NCI-H1105 (cell line): ENCODE results near the gene ARHGEF33.
A peak's percentile ranks its signal among the peaks of the same experiment; 100 is the strongest.
"Not testable (repeated sequence)": the region's sequence is repeated elsewhere in the genome, so short reads cannot be mapped to it uniquely, and the experiment has no call there.

Source experiments
- DNase-seq: peaks from one replicate; lab custom pipeline; 2025; lab: John Stamatoyannopoulos, UW

Gene ARHGEF33

DNA sequence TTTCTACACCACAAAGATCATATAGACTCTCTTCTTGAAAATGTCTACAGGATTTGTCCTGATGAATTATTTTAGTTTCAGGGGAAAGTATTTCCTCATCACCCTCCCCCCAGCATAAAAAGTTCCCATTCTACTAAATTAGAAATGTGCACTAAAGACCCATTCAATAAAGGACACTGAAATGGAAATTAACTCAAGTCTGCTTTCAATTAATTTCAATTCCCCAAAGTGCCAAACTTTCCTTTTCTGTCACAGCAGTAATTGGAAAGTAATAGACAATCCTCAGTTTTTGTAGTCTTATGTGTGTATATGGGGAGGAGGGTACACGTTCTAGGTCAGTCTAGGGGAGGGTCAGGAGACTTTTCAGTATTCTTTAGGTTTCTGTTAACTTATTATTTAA, 21.5 kb downstream of the ARHGEF33 start:
- DNase-seq, result no peak

DNA sequence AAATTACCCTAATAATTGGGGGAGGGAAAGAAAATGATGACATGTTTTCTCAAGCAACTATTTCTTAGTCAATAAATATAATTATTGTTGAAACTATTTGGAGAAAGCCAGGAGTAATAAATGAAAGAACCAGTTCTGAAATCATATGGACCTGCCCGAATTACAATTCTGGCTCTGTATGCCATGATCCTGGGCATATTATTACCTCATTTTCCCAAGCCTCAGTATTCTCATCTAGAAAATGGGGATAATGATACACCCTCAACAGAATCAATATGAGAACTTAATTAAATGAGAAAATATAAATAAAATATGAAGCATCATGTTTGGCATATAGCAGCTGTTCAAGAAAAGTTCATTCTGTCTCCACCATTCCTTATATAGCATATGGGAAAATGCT, 22.9 kb downstream of the ARHGEF33 start:
- DNase-seq, result no peak

DNA sequence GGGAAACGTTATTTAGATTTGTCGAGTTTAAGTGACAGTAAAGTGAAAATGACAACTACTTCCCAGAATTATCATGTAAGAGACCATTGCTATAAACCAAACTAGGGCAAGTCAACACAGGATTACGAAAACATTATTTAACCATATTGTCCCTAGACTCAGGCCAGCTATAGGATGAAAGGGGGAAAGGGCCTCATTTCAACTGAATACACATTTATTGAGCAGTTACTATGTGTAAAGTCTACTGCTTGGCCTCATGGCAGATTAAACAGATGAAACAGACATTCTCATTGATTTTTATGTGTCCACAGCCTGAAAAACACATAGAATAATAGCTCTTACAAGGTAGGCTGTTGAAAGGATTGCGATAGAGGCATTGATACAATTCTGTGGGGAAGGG, 32.7 kb downstream of the ARHGEF33 start:
- no peak for DNase-seq

DNA sequence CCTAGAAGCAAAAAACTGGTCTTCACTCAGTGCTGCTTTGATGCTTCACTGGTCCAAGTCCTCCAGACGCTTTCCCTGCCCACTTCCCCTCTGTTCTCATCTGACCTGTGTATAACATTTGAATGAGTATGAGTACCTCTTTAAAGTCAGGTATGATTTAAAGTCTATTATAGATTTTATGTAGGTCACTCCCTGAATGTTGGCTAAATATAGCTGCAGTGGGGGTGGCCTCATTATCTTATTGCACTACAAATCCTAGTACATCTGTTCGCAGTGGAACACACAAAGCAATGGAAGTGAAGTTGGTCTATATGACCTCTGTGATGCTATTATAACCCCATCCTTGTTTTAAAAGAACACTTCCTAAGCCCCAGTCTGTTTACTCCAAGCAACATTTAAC, 33.2 kb downstream of the ARHGEF33 start:
- no peak for DNase-seq

DNA sequence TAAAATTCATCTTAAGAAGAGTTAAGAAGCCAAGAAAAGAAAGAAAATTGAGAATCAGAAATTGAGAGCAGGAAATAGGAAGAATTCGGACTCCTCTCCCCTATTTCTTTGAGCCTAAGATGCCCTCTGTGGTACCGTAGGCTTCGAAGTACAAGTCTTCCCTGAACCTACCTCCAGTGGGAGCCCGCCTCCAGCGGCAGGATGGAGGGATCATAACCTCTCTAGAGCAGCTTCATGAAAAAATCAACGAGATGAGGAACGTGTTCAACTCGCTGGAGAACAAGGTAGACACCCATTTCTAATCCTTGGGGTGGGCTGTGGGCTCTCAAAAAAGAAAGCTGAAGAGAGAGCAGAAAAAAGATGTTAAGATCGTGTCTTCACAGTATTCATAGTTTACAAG, 36.3 kb downstream of the ARHGEF33 start:
- DNase-seq, result no peak

DNA sequence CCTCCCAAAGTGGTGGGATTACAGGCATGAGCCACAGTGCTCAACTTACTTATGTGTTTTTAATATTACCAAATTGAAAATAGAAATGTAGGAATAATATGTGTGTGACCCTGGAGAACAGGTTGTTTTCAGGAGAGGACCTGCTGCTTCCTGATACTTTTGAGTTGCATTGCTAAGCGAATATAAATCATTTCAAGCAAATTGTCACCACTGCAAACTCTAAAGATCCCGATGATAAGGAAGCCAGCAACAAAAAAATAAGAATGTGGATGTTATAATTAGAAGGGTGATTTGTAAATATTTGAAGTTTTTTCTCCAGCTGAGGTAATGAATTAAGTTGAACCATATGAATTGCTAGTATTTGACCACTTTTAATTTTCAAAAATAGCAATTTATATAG, 40.9 kb downstream of the ARHGEF33 start:
- DNase-seq, result no peak

DNA sequence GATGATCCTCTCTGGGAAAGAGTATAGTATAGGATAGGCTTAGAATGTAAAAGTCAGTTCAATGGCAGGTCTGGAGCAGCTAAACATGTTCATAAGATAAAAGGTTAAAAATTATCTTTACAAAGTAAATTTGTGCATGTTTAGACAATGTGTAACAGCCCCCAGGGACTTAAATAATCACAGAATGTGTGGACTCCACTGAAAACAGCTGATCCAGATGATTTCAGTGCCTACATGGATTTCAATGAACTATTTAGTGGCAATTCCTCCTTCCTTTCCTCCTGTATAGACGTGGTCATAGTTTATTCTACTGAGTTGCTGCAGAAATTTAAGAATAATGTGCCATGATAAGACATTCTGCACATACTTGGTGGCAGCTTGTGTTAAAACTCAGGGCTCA, 42.9 kb downstream of the ARHGEF33 start:
- DNase-seq, result no peak

DNA sequence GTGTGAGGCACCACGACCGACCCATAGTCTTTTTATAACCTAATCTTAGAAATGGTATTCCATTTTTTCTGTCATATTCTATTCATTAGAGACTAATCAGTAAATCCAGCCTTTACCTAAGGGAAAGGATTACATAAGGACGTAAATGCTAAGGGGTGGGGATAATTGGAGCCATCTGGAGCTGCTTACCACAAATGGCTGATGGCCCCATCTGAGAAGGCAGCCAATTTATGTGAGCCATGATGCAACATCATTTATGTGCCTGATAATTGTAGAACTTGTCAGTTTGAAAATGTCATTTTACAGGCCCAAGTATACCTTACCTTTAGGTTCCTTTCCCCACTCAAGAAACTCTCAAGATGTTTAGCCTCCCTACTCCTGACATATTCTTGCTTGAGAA, 44.0 kb downstream of the ARHGEF33 start:
- no peak for DNase-seq

DNA sequence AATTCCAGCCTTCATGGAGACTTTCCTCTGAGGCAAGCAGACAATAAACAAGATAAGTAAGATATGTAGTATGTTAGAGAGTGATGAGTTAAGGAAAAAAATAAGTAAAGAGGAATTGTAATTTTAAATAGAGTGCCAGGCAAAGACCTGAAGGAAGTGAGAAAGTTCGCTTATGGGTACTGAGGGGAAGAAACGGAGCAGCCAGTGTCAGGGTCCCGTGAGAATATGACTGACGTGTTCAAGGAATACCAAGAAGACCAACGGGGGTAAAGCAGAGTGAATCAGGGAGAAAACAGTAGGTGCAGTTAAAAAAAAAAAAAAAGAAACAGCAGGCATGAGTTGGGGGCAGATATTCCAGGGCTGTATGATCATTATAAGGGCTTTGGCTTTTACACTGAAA, 45.1 kb downstream of the ARHGEF33 start:
- DNase-seq, result no peak

DNA sequence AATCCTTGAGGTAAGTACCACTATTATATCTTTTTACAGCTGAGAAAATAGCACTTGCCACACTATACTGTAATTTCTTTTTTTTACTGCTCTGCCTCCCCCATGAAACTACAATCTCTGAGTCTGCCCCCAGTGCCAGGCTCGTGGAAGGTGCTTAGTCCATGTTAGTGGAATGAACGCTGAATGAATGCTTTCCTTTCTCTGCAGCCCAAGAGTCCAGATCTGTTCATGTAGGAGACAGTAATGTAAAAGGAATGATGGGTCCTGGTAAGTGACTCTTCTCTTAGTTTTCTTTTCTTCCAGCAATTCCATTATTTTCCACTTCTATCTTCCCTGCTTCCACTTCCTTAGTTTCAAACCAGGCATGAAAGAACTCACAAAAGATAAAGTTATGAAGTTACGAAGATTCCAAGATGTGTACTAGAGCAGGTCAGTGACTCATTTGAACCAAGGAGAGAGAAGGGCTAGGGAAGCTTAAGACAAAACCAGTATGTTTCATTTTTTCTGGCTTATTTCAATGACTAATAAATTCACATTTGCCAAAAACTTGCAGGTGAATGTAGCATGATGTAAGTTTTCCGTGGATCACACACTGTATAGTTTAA, 46.0 kb downstream of the ARHGEF33 start:
- no peak for DNase-seq

DNA sequence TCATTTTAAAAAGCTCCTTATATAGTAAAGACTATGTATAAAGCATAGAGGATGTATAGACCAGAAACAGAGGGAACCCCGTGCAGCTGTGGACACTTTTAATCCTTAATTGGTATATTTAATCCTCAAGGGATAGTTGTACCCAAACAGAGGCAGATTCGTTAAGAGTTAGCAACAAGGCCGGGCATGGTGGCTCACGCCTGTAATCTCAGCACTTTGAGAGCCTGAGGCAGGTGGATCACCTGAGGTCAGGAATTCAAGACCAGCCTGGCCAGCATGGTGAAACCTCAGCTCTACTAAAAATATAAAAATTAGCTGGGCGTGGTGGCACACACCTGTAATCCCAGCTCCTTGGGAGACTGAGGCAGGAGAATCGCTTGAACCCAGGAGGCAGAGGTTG, 46.8 kb downstream of the ARHGEF33 start:
- DNase-seq, result not testable (repeated sequence)

DNA sequence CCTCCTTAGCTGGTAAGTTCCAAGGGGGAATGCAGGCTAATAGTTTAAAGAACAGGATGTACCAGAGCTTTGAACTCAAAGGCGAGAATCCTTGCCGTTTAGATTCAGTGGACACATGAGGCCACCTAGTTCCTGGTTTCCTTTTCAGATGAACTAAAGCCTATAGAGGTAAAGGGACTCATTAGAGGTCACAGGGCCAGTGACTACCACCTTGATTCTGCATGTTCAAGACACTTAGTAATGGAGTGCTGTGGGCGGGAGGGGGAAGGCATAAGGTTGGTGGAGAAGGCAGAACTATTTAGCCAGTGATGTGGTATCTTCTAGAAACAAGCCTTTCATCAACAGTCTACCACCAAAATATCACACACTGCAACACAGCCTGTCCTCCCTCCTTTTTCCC, 47.9 kb downstream of the ARHGEF33 start:
- no peak for DNase-seq

DNA sequence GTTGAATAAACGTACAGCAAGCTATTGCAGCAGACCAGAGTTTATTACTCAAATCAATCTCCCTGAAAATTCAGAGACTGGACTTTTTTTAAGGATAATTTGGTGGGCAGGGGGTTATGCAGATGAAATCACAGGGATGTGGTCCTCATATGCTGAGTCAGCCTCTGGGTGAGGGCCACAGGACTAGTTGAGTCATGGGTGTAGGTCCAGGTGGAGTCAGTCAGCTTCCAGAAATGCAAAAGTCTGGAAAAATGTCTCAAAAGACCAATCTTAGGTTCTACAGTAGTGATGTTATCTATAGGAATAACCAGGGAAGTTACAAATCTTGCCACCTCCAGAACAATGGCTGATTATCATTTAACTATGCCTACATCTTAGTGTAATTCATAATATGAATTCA, 51.1 kb downstream of the ARHGEF33 start:
- no peak for DNase-seq

DNA sequence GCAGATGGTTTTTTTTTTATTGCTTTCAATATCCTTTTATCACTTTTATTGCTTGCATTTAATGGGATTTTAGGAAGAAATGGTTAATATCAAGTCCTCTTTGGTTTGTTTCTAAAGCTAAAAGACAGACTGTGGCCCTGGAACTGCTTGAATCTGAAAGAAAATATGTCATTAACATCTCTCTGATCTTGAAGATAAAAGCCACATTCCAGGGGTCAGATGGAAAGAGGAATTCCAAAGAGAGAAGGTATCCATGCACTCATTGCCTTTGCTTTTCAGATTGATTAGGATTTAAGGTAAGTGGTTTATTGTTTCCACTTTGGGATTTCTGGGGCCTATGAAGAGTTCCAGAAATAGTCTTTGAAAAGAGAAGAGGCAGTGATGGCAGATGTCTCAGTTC, 54.1 kb downstream of the ARHGEF33 start:
- DNase-seq, result no peak

DNA sequence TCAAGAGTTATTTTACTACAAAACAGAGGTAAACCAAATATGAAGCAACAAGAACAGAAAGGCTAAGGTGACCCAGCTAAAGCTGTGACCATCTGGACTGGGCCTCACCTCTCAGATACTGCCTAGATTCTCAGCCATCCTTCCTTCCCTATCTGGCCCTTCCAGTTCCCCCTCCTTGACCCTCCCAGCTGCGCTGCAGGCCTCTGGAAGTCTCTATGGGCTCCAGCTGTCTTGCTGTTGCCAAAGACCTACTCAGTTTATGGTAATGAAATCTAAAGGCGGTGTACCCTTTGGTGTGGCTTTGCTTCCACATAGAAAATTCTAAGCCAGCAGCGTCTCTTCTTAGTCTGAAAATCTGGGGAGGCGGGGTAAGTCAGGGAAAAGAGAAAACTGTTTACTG, 55.7 kb downstream of the ARHGEF33 start:
- DNase-seq, result no peak

DNA sequence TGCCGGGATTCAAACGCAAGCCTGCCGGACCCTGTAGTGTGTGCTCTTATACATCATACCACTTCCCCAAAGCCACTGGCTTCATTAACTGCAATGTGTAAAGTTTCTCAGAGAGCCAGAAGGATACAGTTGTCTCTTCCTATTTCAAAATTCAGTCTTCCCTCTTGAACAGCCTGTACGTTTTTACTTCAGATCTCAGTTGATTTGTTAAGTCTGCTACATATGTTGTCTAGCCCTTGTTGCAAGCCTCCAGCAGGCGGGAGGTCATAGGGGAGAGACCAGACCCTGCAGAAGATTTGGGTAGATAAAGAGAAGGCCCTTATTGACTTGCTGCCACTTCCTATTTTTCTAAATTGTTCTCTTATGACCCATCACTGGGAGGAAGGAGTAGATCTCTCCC, 56.2 kb downstream of the ARHGEF33 start:
- DNase-seq, result no peak

DNA sequence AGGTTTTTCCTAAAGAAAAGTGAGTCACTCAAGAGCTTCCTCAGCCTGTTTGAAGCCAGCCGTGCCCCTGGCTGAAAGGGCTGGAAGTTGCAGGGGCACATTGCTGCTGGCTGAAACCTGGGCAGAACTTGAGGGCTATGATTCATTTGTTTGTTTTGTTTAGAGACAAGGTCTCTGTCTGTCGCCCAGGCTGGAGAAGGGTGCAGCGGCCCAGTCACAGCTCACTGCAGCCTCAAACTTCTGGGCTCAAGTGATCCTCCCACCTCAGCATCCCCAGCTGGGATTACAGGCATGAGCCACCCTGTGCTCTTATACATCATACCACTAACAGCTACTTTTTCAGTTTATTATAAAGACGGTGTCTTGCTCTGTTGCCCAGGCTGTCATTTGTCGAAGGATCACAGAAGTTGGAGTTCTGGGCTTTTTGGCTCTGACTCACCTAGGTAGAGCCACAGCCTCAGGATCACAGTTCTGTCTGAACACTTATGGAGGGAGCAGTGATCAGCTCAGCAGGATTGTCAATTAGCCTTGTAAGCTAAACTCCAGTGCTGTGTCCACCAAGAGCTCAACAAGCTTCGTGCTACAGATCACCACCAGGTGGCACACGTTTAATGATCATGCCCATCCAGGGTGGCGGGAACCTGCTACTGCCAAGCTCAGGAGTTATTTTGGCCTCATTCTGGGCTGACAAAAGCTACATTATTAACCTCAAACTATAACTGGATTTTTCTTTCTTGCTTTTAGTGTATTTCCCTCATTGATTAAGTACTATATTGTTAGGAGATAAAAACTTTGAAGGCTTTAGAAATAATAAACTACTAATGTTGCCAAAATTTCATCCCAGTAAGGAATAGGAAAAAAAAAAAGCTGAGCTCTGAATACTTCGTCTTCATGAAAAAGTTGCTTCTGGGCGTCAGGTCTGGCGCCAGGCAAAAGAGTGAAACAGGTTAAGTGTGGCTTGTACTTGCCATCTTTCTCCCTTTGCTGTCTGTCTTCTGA, 57.9 kb downstream of the ARHGEF33 start:
- DNase-seq, result peak; percentile 9

DNA sequence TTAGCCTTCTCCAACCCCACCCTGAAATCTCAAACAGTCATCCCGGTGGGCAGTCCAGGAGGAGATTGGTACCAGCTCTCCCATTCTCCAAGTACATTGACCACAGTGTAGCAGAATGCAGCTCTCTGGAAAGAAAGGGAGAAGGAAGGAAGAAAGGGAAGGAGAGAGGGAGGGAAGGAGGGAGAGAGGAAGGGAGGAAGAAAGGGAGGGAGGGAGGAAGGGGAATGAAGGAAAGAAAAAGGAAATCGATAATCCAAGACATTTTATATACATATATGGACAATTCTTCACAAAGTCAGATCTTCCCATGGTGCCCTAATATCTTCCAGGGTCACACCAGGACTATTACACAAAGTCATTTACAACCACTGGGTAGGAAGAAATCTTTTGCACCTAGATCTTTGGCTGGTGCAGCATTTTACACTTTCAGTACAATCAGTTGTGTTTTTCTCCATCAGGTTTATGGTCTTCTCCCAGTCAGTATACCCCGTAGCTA, 58.8 kb downstream of the ARHGEF33 start:
- no peak for DNase-seq

DNA sequence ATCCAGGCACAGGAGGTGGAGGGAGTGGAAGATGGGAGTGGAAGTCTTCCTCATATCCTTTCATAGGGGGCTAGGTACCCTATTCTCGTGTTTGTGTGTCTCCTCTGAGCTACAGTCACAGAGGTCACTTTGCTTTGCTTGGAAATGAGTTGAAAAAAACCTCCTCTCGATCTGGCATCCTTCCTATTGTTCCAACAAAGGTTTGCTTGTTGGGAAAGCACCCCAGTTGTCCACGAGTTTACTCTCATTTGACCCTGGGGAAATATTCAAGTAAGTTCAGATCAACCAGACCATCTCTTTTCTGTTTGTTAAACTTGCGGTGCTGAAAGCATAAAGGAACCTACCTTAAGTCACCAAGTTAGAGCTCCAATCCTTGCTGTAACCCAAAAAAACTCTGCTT, 59.3 kb downstream of the ARHGEF33 start:
- DNase-seq, result no peak

DNA sequence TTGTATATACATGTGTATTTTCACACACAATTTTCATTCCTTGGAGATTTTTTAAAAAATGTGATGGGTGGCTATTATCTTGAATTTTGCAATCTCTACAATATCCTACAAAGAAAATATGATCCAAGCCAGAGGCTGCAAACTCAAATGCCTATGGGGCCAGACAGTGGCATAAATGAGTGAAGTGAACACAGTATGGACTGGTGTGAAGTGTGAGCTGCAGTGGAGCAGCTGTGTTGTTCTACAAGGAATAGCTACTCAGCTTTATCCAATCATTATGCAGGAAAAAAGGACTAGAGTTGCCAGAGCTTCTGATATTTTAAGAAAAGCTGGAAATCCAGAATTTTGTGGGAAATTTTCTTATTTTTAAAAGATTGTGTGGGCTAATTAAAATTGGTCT, 62.1 kb downstream of the ARHGEF33 start:
- no peak for DNase-seq

DNA sequence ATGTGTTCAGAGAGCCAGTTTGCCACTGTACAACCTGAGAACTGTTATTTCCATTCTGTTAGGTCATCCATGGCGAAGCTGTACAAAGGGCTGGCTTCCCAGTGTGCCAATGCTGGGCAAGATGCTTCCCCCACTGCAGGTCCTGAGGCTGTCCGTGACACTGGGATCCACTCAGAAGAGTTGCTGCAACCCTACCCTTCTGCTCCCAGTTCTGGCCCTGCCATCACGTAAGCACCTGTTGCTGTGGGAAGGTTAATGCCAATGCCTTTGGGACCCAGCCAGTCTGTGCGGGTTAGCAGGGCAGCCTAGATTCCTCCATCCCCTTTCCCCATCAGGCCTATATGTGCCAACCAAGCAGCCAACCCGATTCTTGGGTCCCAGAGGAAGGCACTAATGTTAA, 68.3 kb downstream of the ARHGEF33 start:
- no peak for DNase-seq

DNA sequence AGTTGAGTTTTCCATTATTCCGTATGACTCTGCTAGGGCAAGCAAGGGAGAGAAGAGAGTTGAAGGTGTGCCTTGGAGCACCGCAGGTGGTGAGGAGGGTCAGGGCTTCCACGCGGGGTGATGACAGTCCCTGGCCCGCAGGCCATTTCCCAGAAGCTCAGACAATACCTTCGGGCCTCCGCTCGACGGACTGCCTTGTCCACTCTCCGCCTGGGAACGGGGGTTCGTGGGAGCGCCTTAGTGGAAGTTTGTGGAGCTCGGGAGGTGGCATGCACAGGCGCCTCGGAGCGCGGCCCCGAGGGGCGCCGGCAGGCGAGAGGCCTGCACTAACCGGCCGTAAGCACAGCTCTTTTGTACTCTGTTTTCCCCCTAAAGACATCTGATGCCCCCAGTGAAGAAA, 69.8 kb downstream of the ARHGEF33 start:
- no peak for DNase-seq

DNA sequence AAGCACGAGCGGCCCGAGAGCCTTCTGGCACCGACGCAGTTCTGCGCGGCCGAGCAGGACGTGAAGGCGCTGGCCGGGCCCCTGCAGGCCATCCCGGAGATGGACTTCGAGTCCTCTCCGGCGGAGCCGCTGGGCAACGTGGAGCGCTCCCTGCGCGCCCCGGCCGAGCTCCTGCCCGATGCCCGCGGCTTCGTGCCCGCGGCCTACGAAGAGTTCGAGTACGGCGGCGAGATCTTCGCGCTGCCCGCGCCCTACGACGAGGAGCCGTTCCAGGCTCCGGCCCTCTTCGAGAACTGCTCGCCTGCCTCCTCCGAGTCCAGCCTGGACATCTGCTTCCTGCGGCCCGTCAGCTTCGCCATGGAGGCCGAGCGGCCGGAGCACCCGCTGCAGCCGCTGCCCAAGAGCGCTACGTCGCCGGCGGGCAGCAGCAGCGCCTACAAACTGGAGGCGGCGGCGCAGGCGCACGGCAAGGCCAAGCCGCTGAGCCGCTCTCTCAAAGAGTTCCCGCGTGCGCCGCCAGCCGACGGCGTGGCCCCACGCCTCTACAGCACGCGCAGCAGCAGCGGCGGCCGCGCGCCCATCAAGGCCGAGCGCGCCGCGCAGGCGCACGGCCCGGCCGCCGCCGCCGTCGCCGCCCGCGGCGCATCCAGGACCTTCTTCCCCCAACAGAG, 70.4 kb downstream of the ARHGEF33 start:
- DNase-seq, result no peak
